ENCODE data around the gene ZXDA.
A peak's percentile ranks its signal among the peaks of the same experiment; 100 is the strongest.
"Not testable (repeated sequence)": the region's sequence is repeated elsewhere in the genome, so short reads cannot be mapped to it uniquely, and the experiment has no call there.

Gene ZXDA

DNA sequence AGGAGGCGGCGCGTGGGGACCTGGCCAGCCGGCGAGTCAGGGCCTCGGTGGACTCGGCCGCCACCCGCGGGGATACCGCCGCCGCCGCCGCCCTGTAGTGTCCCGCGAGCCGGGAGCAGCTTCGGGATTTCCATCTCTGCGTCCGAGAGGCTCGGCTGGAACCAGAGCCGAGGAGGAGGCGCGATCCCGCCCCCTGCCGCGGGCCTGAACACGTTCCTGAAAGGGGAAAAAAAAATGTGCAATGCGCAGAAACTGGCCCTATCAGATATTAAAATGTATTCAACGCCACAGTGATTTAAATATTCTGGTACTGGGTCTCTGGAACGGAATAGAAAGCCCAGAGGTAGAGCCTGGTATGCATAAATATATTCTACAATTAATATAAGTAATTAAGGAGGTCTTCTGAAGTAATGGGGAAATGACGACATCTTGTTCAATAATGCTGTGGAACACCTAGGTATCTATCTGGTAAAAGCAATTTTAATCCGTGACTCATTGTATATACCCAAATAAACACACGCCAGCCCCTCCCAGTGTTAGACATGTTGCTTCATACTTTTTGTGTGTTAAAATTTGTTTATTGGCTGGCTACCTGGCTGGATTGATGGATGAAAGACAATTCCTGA is at the start of gene ZXDA:
Gene ZXDA (minus strand): TSS at position 172 of the 626 bp plus-strand sequence. CDS start 38 bp downstream, at position 134.
- DNase-seq = not testable (repeated sequence)

DNA sequence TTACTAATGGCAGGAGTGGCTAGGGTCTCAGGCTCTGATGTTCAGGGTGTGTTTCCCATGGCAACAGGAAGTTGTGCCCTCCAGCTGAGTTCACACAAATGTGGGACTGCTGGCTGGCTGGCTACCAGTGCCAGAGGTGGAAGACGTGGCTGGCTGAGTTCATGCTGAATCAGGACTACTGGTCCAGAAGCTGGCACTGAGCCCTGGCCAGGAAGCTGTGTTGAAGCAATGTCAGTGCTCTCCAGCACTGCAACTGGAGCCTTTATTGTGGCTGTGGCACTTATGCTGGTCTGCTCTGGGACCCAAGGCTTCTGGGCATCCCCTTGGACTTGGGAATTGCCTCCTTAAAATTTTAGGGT is 42.0 kb upstream of the ZXDA start:
- peak in 1 of 2 experiments; percentile 19 for DNase-seq

GRCh38 chrX:57951666-57952319 is 41.5 kb upstream of the ZXDA start:
- peak; percentile 52 to 56 for DNase-seq

DNA sequence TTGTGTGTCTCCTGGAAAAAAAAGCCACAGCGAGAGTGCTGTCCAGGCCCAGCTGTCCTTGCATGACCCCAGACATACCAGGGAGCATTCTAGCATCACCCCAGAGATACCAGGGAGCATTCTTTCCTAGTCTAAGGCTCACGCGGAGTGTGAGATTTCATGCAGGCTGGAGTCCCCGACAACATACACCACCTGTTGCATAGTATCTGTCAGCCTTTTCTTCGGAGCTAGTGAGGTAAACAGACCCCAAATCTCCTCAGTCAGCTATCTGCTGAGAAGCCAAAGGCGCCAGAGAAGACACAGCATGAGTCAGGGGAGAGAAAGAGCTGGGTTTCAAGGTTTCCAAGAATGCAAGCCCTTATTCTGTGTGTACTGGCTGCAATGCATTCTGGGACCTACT is 23.1 kb upstream of the ZXDA start:
- no peak for DNase-seq

- DNase-seq = no peak
Observed at GRCh38 chrX:57932266-57932665, 22.0 kb upstream of the ZXDA start.

DNA sequence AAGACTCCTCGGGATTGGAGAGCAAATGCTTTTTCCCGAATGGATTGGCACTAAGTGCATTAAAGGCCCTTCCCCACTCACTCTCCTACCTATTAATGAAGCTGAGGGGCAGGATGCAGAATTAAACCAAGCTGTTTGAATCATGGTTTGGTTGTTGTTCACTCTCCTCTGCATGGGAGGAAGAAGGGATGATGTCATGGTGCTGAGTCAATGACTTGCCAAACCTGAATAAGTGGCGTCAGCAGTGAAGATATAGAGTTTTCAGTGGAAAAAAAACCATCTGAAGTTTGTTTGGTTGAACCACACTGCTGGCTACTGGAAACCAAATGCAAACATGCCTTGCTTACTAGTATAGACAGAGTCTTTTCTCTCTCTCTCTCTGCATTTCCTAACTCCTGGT is 19.8 kb upstream of the ZXDA start:
- no peak for DNase-seq

- peak; percentile 58 to 64 for DNase-seq
Observed at GRCh38 chrX:57929373-57929772, 19.1 kb upstream of the ZXDA start.

- DNase-seq = no peak
Observed at GRCh38 chrX:57925806-57926205, 15.5 kb upstream of the ZXDA start.

GRCh38 chrX:57918750-57919436 is 8.6 kb upstream of the ZXDA start:
- DNase-seq = peak; percentile 30 to 41

DNA sequence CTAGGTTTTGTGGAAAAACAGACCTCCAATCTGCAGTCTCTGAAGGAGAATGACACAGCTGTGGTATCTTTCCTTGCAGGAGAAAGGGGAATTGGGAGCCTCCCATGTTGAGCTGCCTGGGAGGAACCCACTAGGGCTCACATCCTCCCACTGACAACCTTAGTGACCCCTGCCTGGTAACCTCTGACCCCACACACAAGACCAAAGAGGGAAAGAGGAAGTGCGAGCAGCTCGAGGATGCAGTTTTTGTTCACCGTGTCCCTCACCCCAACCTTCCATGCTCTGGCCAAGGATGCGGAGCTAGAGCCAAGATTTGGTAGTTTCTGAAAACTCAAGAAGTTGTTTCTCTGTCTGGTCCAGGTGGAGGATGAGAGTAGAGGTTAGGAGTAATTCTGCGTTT is 5.4 kb upstream of the ZXDA start:
- DNase-seq = no peak

DNA sequence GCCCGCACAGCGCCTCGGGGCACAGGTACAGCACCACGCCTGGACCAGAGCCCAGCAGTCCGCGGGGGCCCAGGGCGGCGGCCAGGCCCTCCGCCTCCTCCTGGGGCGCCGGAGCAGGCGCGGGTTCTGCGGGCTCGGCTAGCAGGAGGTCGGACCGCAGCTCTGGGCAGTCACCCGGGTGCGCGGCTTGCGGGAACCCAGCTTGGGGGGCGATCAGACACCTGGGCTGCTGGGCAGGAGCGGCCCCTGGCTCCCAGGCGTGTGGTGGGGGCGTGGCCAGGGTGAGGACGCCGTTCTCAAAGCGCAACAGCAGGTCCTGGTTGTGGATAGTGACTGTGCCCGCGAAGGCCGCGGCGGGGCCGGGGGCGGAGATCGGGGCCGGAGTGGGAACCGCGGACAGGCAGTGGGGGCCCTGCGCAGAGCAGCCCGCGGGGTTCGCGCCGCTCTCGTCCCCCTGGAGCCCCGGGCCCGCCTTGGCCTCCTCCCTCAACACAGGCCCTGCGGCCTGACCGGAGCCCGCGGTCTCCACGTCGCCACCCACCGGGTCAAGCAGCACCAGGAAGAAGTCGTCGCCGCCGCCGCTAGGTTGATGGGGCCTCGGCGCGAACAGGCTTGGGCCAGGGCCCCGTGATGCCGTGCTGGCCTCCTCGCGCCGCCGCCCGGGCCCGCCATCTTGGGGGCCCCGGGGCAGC is 517 bp downstream of the ZXDA start:
- peak in 1 of 2 experiments; percentile 62 for DNase-seq

GRCh38 chrX:57908972-57909594 is 1.2 kb downstream of the ZXDA start:
- DNase-seq = peak; percentile 38 to 62

DNA sequence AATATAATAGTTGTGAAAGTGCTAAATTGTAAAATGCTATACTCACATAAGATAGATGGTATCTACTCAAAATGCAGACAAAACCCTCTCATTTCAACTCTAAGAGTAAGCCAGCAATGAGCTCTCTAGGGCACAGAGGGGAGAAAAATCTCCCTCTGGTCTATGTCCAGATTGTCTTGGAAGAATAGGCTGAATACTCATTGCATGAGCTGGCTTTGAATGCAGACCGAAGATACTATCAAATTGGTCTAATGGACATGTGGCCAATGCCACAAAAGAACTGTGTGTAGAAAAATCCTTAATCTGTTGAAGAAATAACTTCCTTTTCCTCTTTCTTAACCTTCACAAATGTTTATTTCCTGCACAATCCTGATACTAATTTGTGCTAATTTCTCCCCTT is 3.5 kb downstream of the ZXDA start:
- no peak for DNase-seq

DNA sequence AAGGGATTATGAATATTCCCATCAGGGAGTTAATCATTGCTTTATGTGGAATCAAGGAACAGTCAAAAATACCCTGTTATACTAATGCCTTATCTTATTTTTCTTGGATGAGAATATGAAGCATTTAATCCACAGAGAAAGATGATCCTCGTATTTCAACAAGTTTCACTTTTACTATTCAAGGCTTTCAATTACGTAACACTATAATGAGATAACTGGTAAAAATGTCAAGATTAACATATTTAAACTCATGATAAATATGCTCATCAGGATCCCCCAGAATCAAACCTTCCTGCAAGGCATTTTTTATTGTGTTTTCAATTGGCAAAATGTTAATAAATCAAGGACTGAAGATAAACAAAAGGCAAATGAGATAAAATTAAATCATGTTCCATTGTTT is 5.1 kb downstream of the ZXDA start:
- no peak for DNase-seq

DNA sequence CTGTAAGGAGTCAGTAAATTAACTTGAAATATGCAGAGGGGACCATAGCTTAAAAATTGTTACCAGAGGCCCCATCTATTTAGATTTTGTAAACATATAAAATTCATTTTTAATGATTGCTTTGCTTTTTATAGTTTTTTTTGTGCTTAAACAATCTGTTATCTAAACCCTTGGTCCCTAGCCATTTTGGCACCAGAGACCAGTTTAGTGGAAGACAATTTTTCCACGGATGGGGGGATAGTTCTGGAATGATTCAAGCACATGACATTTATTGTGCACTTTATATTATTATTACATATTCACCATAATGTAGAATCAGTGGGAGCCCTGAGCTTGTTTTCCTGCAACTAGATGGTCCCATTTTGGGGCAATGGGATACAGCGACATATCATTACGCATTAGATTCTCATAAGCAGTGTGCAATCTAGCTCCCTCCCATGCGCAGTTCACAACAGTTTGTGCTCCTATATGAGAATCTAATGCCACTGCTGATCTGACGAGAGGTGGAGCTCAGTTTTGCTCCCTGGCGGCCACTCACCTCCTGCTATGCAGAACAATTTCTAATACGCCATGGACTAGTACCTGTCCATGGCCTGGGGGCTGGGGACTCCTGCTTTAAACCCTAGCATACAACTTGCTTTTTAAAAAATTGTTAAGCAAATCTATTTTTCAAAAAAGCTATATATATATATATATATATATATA is 5.9 kb downstream of the ZXDA start:
- no peak for DNase-seq

- DNase-seq = no peak
Observed at GRCh38 chrX:57902633-57903032, 7.6 kb downstream of the ZXDA start.

DNA sequence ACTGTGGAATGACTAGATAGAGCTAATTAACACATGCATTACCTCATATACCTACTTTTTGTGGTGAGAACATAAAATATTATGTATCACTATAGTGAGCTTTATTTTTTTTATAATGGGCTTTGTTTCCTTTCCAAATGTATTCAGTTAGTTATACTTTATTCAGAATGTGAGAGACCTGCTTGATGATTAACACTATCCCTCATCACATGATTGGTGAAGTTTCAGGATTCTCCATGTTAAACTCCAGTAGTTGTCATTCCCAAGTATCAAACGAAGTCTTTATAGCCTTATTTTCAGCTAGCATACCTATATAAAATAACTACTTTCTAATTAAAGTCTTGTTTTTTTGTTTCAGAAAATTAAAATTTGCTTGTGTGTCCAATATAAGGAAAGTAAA is 8.8 kb downstream of the ZXDA start:
- DNase-seq = no peak

DNA sequence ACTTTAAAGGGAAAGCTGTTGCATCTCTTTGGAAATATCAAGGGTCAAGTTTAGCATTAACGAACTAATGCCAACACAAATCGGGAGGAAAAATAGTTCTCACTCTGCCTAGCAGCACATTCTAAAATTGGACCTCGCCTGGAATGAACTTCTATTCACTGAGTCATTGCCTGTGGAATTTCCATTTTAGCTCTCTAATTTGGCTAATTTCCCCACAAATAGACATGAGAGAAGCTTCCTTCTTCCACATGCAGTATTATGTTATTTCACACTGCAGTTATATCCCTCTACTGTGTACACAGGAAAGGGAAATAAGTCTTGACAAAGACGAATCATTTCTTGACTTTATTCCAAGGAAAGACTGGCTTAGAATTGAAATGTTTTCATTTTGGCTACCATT is 9.3 kb downstream of the ZXDA start:
- no peak for DNase-seq

DNA sequence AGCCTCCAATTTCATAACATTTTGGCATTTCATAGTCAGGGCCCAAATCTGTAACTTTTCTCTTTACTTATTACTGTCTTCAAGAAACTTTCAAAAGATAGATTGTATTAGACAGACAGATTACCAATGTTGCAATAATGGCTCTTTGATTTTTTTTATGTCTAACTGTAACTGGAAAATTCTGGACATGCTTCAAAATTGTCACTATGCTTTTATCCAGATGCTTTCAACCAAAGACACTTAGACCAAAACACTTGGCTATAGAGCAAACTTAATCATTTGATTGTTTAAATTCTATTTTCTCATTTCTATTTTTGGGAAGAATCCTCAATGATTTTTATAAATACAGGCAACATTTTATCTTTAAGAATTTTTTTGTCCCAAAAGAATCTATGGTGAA is 10.4 kb downstream of the ZXDA start:
- no peak for DNase-seq

DNA sequence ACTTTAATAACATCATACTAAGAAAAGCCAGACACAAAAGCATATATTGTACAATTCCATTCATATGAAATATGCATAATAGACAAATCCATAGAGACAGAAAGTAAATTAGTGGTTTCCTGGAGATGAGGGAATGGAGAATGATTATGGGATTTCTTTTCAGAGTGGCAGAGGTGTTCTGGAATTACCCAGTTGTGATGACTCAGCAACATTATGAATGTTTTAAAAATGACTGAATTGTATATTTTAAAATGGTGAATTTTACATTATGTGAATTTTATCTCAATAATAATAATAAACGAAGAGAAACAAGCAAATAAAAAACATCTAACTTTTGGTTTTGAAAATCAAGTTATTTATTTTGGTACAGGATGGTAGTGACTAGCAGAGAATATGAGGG is 11.2 kb downstream of the ZXDA start:
- DNase-seq = no peak

DNA sequence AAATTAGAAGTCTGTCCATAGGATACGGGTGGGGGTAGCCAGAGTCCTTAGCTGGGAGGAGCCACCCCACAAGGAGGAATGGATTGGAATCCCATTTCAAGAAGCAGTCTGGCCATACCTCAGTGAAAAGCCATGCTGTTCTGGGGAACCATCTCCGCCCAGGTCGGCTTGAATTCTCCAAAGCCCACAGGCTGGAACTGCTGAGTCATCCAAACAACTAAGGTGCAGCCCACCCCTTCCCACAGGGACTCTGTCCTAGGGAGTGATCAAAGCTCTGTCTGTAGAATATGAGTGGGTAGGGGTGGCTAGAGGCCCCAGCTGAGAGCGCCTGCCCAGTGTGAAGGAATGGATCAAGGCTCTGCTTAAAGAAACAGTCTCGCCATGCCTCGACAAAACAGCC is 38.8 kb downstream of the ZXDA start:
- no peak for DNase-seq
